Measurements from ENCODE around the gene KCND3.

DNA sequence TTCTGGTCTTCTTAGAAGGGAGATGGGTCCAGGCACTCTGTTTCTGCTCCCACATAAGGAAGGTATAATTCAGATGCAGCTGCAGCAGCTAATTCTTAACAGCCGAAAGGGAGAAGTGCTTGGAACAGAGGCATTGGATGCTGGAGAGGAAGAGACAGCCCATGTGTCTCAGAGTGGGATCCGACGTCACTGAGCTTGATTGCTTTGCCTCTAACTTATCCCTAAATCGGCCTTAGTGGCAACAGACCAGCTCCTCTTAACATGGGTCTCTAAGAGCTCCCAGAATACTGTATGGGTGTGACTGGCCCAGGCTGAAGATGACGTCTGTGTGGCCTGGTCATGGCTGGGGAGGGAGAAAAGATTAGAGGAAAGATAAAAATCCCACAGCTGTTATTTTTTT, 40.7 kb upstream of the KCND3 start:
- TF ChIP-seq CTCF (IDR thresholded peaks at IDR 0.05) (no peak), POLR2A (IDR thresholded peaks at IDR 0.05) (no peak)

Data from lower leg skin (tissue), 3 donors.